NCI-H510A treated with DMSO at 0.1 percent for 48 hours (cell line): ENCODE measurements around the gene ZBED4.

Source experiments
- DNase-seq: peaks from one replicate; lab custom pipeline; 2025; lab: John Stamatoyannopoulos, UW

ZBED4 gene

GRCh38 chr22:49878206-49878605 lies 24.6 kb downstream of the ZBED4 start:
- DNase-seq = no peak

- DNase-seq = no peak
Observed at GRCh38 chr22:49879871-49880270, 26.2 kb downstream of the ZBED4 start.

GRCh38 chr22:49880281-49880680 lies 26.6 kb downstream of the ZBED4 start:
- no peak for DNase-seq

- no peak for DNase-seq
Observed at GRCh38 chr22:49881856-49882255, 28.2 kb downstream of the ZBED4 start.

GRCh38 chr22:49882519-49883293 lies 29.1 kb downstream of the ZBED4 start:
- no peak for DNase-seq

GRCh38 chr22:49883294-49883640 lies 29.6 kb downstream of the ZBED4 start:
- DNase-seq = no peak

GRCh38 chr22:49884075-49884474 lies 30.4 kb downstream of the ZBED4 start:
- DNase-seq = no peak

GRCh38 chr22:49884503-49885260 lies 31.0 kb downstream of the ZBED4 start:
- DNase-seq = no peak

- no peak for DNase-seq
Observed at GRCh38 chr22:49885281-49885680, 31.6 kb downstream of the ZBED4 start.

GRCh38 chr22:49885881-49886280 lies 32.2 kb downstream of the ZBED4 start:
- DNase-seq = no peak

GRCh38 chr22:49886346-49887063 lies 32.9 kb downstream of the ZBED4 start:
- DNase-seq = no peak

GRCh38 chr22:49887064-49887451 lies 33.4 kb downstream of the ZBED4 start:
- no peak for DNase-seq

- no peak for DNase-seq
Observed at GRCh38 chr22:49887702-49888101, 34.1 kb downstream of the ZBED4 start.

GRCh38 chr22:49889071-49889470 lies 35.4 kb downstream of the ZBED4 start:
- no peak for DNase-seq

GRCh38 chr22:49892226-49892899 lies 38.7 kb downstream of the ZBED4 start:
- no peak for DNase-seq

- DNase-seq = no peak
Observed at GRCh38 chr22:49893025-49893424, 39.4 kb downstream of the ZBED4 start.

GRCh38 chr22:49894322-49895054 lies 40.8 kb downstream of the ZBED4 start:
- DNase-seq = no peak

GRCh38 chr22:49896201-49896600 lies 42.6 kb downstream of the ZBED4 start:
- no peak for DNase-seq

- DNase-seq = no peak
Observed at GRCh38 chr22:49897015-49897684, 43.5 kb downstream of the ZBED4 start.

GRCh38 chr22:49899530-49899929 lies 45.9 kb downstream of the ZBED4 start:
- no peak for DNase-seq
